OCI-LY3 (cell line): ENCODE results near the gene TXK.
A peak's percentile ranks its signal among the peaks of the same experiment; 100 is the strongest.

Source experiments
- H2AFZ ChIP-seq: fragments of 200-600, 300-600 bp; shearing (Covaris generic); 2 replicates; pipeline ENCODE4 v1.6.0; 2014; ENCODE audit warnings: antibody characterized with exemption, low read depth, low read length
- H3K27ac ChIP-seq: fragments of 200-600, 300-600 bp; sonication (generic); 2 replicates; pipeline ENCODE4 v1.5.1; 2014; ENCODE audit warnings: mild to moderate bottlenecking, low read length, moderate library complexity, mixed read lengths
- H3K27me3 ChIP-seq: fragments of 200-600, 300-600 bp; sonication (generic); 2 replicates; pipeline ENCODE4 v1.6.1; 2014; ENCODE audit warnings: low read depth, low read length, mixed read lengths
- H3K36me3 ChIP-seq: fragments of 200-600, 300-600 bp; sonication (generic); replicated peaks from 2 replicates; pipeline ENCODE3; 2014; ENCODE audit warnings: low read depth, low read length, mixed read lengths
- H3K4me1 ChIP-seq: fragments of 300-600, 200-600 bp; sonication (generic); 2 replicates; pipeline ENCODE4 v1.6.1; 2014; ENCODE audit warnings: low read length, mixed read lengths
- H3K4me2 ChIP-seq: fragments of 200-600, 300-600 bp; sonication (generic); 2 replicates; pipeline ENCODE4 v1.6.1; 2014; ENCODE audit warnings: low read length, mixed read lengths
- H3K4me3 ChIP-seq: fragments of 300-600, 200-600 bp; sonication (generic); 2 replicates; pipeline ENCODE4 v1.5.1; 2014; ENCODE audit warnings: antibody characterized with exemption, mild to moderate bottlenecking, low read length, moderate library complexity
- H3K79me2 ChIP-seq: fragments of 300-600, 200-600 bp; shearing (Covaris generic); 2 replicates; pipeline ENCODE4 v1.6.1; 2014; ENCODE audit warnings: mild to moderate bottlenecking, low read length, mixed read lengths
- H3K9ac ChIP-seq: fragments of 300-600, 200-600 bp; shearing (Covaris generic); 2 replicates; pipeline ENCODE4 v1.6.0; 2014; ENCODE audit warnings: mild to moderate bottlenecking, low read length, moderate library complexity
- H3K9me3 ChIP-seq: fragments of 200-600, 300-600 bp; shearing (Covaris generic); 2 replicates; pipeline ENCODE4 v1.6.1; 2014; ENCODE audit warnings: low read length, mixed read lengths; ENCODE audit not compliant: insufficient read depth
- H4K20me1 ChIP-seq: fragments of 200-600, 300-600 bp; sonication (generic); 2 replicates; pipeline ENCODE4 v1.6.1; 2016; ENCODE audit warnings: low read length, mixed read lengths; ENCODE audit not compliant: insufficient read depth
- EZH2phosphoT487 ChIP-seq: fragments of 200-600 bp; shearing (Covaris generic); IDR thresholded peaks from 2 replicates; pipeline ENCODE4 v1.6.1; 2018; ENCODE audit warnings: antibody characterized with exemption, mixed run types, low read depth
- TF ChIP-seq, protein P1 (sequence below): fragments of 200-600, 300-600 bp; sonication (generic); IDR thresholded peaks from 2 replicates; pipeline ENCODE4 v1.5.1; 2014; ENCODE audit warnings: antibody characterized with exemption, low read length, low read depth

The TXK gene

DNA sequence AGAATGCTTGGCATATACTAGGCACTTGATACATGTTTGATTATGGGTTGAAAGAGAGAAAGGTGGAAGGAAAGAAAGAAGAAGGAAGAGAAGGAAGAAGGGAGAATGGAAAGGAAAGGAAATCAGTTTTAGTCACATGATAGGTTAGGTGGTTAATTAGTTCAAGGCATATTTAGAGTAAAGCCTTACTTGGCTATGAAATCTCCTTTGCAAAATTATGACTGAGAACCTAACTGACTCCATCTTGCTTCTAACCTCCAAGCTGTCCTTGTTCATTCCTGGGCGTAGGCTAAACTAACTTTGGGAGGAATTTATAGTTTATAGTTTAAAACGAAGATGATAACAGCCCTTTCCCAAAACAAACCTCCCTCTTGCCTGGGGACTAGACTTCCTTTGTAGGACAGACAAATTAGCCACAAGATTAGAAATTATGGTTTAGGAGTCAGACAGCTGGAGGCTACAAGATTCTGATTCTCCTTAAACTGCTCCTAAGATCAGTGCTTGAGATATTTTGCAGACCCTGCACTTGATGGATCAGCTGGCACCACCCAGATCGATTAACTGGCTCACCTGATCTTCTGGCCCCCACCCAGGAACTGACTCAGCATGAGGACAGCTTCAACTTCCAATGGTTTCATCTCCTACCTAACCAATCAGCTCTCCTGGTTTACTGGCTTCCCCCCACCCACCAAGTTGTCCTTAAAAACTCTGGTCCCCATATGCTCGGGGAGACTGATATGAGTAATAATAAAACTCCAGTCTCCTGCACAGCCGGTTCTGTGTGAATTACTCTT, 55.0 kb downstream of the TXK start:
- 0 out of 2 replicates have a peak overlapping the region, but pooled peaks have one; percentile 39 for H2AFZ ChIP-seq
- H3K4me1 ChIP-seq = peaks cover 75% of the 10 kb centered on the region
- peak overlapping the region; percentile 82 for H3K27ac ChIP-seq
- H3K9ac ChIP-seq = peak overlapping the region; percentile 36; the same call in 1 of the 2 replicates
- no peak for TF ChIP-seq EZH2phosphoT487
- TF ChIP-seq, protein P1, sequence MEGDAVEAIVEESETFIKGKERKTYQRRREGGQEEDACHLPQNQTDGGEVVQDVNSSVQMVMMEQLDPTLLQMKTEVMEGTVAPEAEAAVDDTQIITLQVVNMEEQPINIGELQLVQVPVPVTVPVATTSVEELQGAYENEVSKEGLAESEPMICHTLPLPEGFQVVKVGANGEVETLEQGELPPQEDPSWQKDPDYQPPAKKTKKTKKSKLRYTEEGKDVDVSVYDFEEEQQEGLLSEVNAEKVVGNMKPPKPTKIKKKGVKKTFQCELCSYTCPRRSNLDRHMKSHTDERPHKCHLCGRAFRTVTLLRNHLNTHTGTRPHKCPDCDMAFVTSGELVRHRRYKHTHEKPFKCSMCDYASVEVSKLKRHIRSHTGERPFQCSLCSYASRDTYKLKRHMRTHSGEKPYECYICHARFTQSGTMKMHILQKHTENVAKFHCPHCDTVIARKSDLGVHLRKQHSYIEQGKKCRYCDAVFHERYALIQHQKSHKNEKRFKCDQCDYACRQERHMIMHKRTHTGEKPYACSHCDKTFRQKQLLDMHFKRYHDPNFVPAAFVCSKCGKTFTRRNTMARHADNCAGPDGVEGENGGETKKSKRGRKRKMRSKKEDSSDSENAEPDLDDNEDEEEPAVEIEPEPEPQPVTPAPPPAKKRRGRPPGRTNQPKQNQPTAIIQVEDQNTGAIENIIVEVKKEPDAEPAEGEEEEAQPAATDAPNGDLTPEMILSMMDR = no peak
- H3K4me3 ChIP-seq = no peak overlapping the region
- H3K27me3 ChIP-seq = no peaks in the 10 kb centered on the region
- H3K36me3 ChIP-seq = no peaks in the 10 kb centered on the region
- no peaks in the 10 kb centered on the region for H4K20me1 ChIP-seq
- peak overlapping the region; percentile 47 for H3K4me2 ChIP-seq
- H3K9me3 ChIP-seq = no peaks in the 10 kb centered on the region
- no peaks in the 10 kb centered on the region for H3K79me2 ChIP-seq

DNA sequence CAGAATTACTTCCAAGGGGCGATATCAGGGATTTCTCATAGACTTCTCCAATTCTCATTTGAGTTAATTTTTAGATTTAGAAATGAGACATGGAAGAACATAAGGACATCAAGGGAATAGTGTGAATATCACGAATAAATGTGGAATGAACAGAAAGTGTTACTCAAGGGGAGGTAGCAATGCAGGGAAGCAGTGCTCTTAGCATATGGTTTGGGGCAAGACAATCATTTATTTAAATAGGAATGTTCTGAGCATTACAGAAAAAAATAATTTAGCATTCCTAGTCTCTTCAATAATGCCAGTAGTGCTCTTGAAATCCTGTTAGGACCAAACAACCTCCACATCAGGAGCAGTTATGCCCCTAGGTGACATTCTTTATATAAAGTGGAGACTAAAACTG, 55.6 kb downstream of the TXK start:
- peak overlapping the region; percentile 82 for H3K27ac ChIP-seq
- no peaks in the 10 kb centered on the region for H4K20me1 ChIP-seq
- no peak overlapping the region for H3K4me3 ChIP-seq
- H3K79me2 ChIP-seq = no peaks in the 10 kb centered on the region
- peak overlapping the region; percentile 82 for H2AFZ ChIP-seq
- no peaks in the 10 kb centered on the region for H3K36me3 ChIP-seq
- TF ChIP-seq, protein P1 = no peak
- TF ChIP-seq EZH2phosphoT487 = no peak
- no peaks in the 10 kb centered on the region for H3K9me3 ChIP-seq
- no peaks in the 10 kb centered on the region for H3K27me3 ChIP-seq
- peaks cover 76% of the 10 kb centered on the region for H3K4me1 ChIP-seq
- peak overlapping the region; percentile 36; the same call in 1 of the 2 replicates for H3K9ac ChIP-seq
- H3K4me2 ChIP-seq = peak overlapping the region; percentile 47

GRCh38 chr4:48074657-48075056, 59.4 kb downstream of the TXK start:
- no peak overlapping the region for H2AFZ ChIP-seq
- no peaks in the 10 kb centered on the region for H3K79me2 ChIP-seq
- no peak for TF ChIP-seq EZH2phosphoT487
- TF ChIP-seq, protein P1 = no peak
- peaks cover 81% of the 10 kb centered on the region for H3K4me1 ChIP-seq
- H3K27me3 ChIP-seq = no peaks in the 10 kb centered on the region
- no peaks in the 10 kb centered on the region for H3K36me3 ChIP-seq
- H3K9ac ChIP-seq = no peak overlapping the region
- H3K4me2 ChIP-seq = no peak overlapping the region
- no peak overlapping the region for H3K4me3 ChIP-seq
- H4K20me1 ChIP-seq = no peaks in the 10 kb centered on the region
- H3K27ac ChIP-seq = peak overlapping the region; percentile 0; the same call in 1 of the 2 replicates
- no peaks in the 10 kb centered on the region for H3K9me3 ChIP-seq

- Histone ChIP-seq H3K79me2 (no peaks in the 10 kb centered on the region), H2AFZ (peak overlapping the region; percentile 4; the same call in 1 of the 2 replicates), H3K4me1 (peaks cover 81% of the 10 kb centered on the region), H3K36me3 (no peaks in the 10 kb centered on the region), H3K27me3 (no peaks in the 10 kb centered on the region), H3K4me2 (no peak overlapping the region), H3K27ac (no peak overlapping the region), H4K20me1 (no peaks in the 10 kb centered on the region), H3K4me3 (no peak overlapping the region), H3K9me3 (no peaks in the 10 kb centered on the region), H3K9ac (no peak overlapping the region)
- no peak for TF ChIP-seq EZH2phosphoT487
- TF ChIP-seq, protein P1 = no peak
Measured at GRCh38 chr4:48073567-48074103, 60.4 kb downstream of the TXK start.
